ENCODE data around the gene DEPDC1B.
A peak's percentile ranks its signal among the peaks of the same experiment; 100 is the strongest.
"Not testable (repeated sequence)": the region's sequence is repeated elsewhere in the genome, so short reads cannot be mapped to it uniquely, and the experiment has no call there.

The DEPDC1B gene

GRCh38 chr5:60577116-60577515, 122.8 kb downstream of the DEPDC1B start:
- DNase-seq = no peak

DNA sequence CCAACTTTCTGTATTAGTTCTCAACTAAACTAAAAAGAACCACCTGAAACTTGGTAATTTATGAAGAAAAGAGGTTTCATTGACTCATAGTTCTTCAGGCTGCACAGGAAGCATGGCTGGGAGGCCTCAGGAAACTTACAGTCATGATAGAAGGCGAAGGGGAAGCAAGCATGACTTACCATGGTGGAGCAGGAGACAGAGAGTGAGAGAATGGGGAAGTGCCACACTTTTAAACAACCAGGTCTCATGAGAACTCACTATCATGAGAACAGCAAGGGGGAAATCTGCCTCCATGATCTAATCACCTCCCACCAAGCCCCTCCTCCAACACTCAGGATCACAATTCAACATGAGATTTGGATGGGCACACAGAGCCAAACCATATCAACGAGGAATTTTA, 123.5 kb downstream of the DEPDC1B start:
- peak; percentile 25 for DNase-seq

DNA sequence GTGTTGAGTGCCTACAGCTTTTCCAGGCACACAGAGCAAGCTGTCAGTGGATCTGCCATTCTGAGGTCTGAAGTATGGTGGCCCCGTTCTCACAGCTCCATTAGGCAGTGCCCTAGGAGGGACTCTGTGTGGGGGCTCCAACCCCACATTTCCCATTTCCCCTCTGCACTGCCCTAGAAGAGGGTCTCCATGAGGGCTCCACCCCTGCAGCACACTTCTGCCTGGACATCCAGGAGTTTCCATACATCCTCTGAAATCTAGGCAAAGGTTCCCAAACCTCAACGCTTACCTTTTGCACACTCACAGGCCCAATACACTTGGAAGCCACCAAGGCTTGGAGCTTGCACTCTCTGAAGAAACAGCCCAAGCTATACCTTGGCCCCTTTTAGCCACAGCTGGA, 131.3 kb downstream of the DEPDC1B start:
- no peak for DNase-seq

- DNase-seq = no peak
These were observed 136.2 kb downstream of the DEPDC1B start for GRCh38 chr5:60563696-60564324.

- DNase-seq = not testable (repeated sequence)
These were observed 146.7 kb downstream of the DEPDC1B start for GRCh38 chr5:60553291-60553690.

DNA sequence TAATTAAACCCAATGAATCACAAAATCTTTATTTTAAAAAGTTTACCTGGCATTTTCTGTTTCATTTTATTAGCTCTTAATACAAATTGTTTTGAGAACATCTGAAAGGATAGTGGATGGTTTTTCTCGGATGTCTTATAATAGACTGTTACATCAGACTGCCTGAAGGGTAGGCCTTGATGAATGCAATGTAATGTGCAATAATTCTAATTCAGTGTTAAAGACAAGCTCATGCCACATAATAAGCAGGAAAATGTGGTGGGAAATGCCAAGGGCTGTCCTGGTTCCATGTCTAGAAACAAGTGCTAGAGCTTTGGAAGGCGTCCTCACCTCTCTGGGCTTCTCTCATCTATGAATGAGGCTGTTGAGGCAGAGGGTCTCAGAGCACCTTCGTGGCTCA, 148.1 kb downstream of the DEPDC1B start:
- no peak for DNase-seq

- DNase-seq = no peak
These were observed 148.7 kb downstream of the DEPDC1B start for GRCh38 chr5:60551250-60551649.

DNA sequence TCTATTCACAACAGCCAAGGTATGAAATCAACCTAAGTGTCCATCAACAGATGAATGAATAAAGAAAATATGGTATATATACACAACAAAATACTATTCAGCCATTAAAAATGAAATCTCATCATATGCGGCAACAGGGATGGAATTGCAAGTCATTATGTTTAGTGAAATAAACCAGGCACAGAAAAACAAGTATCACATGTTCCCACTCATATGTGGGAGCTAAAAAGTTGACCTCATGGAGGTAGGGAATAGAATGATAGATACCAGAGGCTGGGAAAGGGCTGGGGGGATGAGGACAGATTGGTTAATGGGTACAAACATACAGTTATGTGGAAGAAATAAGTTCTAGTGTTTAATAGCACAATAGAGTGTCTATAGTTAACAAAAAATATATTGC, 149.7 kb downstream of the DEPDC1B start:
- DNase-seq = no peak

GRCh38 chr5:60549841-60550240, 150.1 kb downstream of the DEPDC1B start:
- no peak for DNase-seq

All from hematopoietic multipotent progenitor cell treated with erythropoietin and hydrocortisone succinate and interleukin-3 and kit ligand, for 4 days (in vitro differentiated cells).